ENCODE measurements around the gene RNF5.

DNA sequence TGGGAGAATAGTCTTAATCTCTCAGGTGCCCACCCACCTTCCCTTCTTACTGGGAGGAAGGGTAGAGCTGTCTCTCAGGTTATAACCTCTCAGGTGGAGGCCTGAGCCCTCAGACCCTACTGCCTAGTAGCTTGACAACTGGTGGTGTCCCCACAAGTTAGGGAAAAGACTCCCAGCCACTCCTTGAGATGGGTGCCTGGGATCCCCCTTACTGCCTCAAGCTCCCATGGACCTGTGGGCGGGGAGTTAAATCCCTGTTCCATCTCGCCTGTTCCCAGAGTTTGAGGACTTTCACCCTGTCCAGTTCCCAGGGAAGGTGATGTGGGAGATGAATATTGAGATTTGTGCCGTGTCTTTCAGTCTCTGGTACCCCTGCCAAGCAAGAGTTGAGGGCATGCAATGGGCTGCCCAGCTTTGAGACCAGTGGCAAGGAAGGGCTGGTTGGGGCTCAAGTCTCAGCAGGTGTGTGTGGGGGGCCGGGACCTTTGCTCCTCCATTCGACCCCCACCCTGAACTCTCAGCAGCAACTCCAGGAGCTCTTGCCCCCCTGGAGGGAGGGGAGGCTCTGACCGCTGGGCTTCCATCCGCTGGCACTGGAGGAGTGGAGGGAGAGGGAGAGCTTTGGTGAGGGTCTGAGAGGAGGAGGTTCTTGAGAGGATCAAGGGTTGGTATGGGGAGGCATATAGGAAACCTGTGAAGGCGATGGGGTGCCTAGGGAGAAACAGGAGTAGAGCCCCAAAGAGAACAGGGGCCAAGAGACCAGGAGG lies 12.9 kb downstream of the RNF5 start:
- TF ChIP-seq POLR2AphosphoS5 (IDR thresholded peaks at IDR 0.05) (no peak), CTCF (IDR thresholded peaks at IDR 0.05 in 8 of 11, conservative IDR thresholded peaks at IDR 0.05 in 3 of 11) (no peak), POLR2A (IDR thresholded peaks at IDR 0.05) (no peak)
